Smooth muscle cell of the brain vasculature (primary cell): ENCODE measurements around the gene TST.

Experiments
- DNase-seq: peaks from one replicate; pipeline ENCODE4 v3.0.0-alpha.2; 2012; ENCODE audit warnings: low read depth, low spot score

TST gene

GRCh38 chr22:37053310-37054055 lies 34.2 kb upstream of the TST start:
- DNase-seq: no peak

GRCh38 chr22:37052386-37053309 lies 33.4 kb upstream of the TST start:
- no peak for DNase-seq

GRCh38 chr22:37051391-37052385 lies 32.4 kb upstream of the TST start, which contains the start of gene KCTD17:
Gene KCTD17 (plus strand): TSS chr22:37051742. CDS start chr22:37051761, 19 bp downstream.
- no peak for DNase-seq

- DNase-seq: no peak
Measured at GRCh38 chr22:37050913-37051312, 31.7 kb upstream of the TST start.

- no peak for DNase-seq
Measured at GRCh38 chr22:37049224-37049623, 30.0 kb upstream of the TST start.

- DNase-seq: no peak
Measured at GRCh38 chr22:37048133-37048532, 28.9 kb upstream of the TST start.

- no peak for DNase-seq
Measured at GRCh38 chr22:37047006-37047405, 27.8 kb upstream of the TST start.

- DNase-seq: no peak
Measured at GRCh38 chr22:37046589-37046988, 27.3 kb upstream of the TST start.

- DNase-seq: no peak
Measured at GRCh38 chr22:37045958-37046357, 26.7 kb upstream of the TST start.

- DNase-seq: no peak
Measured at GRCh38 chr22:37044634-37045625, 25.7 kb upstream of the TST start.

- DNase-seq: no peak
Measured at GRCh38 chr22:37043828-37044538, 24.7 kb upstream of the TST start.

- DNase-seq: no peak
Measured at GRCh38 chr22:37043209-37043827, 24.1 kb upstream of the TST start.

GRCh38 chr22:37039466-37039865 lies 20.2 kb upstream of the TST start:
- DNase-seq: no peak

GRCh38 chr22:37037669-37038068 lies 18.4 kb upstream of the TST start:
- no peak for DNase-seq

- no peak for DNase-seq
Measured at GRCh38 chr22:37036655-37037377, 17.6 kb upstream of the TST start.

- no peak for DNase-seq
Measured at GRCh38 chr22:37033605-37034430, 14.6 kb upstream of the TST start.
